Measurements from ENCODE around the gene SHISA5.

DNA sequence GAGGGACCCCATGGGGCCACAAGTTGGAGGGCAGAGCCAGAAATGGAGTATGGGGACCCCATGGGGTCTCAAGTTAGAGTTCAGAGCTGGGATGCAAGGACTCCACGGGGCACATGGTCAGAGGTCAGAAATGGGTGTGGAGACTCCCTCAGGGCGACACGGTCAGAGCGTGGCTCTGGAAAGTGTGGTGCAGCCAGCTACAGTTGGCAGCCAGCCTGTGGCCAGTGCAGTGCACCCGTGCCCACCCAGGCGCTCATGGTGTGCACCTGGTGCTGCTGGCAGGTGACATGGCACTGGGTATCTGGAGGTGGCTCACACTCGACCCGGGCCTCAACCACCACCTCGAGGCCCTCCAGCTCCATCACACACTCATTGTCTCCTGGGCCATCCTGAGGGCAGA, 85.3 kb downstream of the SHISA5 start:
- TF ChIP-seq, protein P1, sequence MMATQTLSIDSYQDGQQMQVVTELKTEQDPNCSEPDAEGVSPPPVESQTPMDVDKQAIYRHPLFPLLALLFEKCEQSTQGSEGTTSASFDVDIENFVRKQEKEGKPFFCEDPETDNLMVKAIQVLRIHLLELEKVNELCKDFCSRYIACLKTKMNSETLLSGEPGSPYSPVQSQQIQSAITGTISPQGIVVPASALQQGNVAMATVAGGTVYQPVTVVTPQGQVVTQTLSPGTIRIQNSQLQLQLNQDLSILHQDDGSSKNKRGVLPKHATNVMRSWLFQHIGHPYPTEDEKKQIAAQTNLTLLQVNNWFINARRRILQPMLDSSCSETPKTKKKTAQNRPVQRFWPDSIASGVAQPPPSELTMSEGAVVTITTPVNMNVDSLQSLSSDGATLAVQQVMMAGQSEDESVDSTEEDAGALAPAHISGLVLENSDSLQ (IDR thresholded peaks at IDR 0.05), result no peak
- TF ChIP-seq SP1 (IDR thresholded peaks at IDR 0.05) (no peak), FOXM1 (IDR thresholded peaks at IDR 0.05; ENCODE audit: borderline replicate concordance) (no peak), ELF4 (IDR thresholded peaks at IDR 0.05) (no peak), FOXA1 (IDR thresholded peaks at IDR 0.05) (no peak), L3MBTL2 (conservative IDR thresholded peaks at IDR 0.05) (no peak), NFRKB (IDR thresholded peaks at IDR 0.05) (no peak), BHLHE40 (IDR thresholded peaks at IDR 0.05; ENCODE audit: borderline replicate concordance) (no peak), CTBP1 (IDR thresholded peaks at IDR 0.05; ENCODE audit: borderline replicate concordance) (no peak), ARNT (IDR thresholded peaks at IDR 0.05) (no peak), TARDBP (IDR thresholded peaks at IDR 0.05) (no peak), HDGF (IDR thresholded peaks at IDR 0.05; ENCODE audit: borderline replicate concordance) (no peak), SUZ12 (IDR thresholded peaks at IDR 0.05) (no peak)
